Trophoblast cell (in vitro differentiated cells and primary cell): ENCODE results near the gene SLC30A7.
"Not testable (repeated sequence)": the region's sequence is repeated elsewhere in the genome, so short reads cannot be mapped to it uniquely, and the experiment has no call there.

Experiments used
- DNase-seq, 2 donors: peaks; one replicate each; pipeline ENCODE4 v3.0.0-alpha.2; 2016
- H2AFZ ChIP-seq: 2 replicates; pipeline ENCODE4 v1.6.1; 2013; ENCODE audit warnings: low read length, moderate library complexity, mild to moderate bottlenecking; ENCODE audit not compliant: insufficient read depth, poor library complexity
- H2AK5ac ChIP-seq: 2 replicates; pipeline ENCODE4 v1.6.1; 2013; ENCODE audit warnings: mild to moderate bottlenecking, low read length
- H2BK120ac ChIP-seq: 2 replicates; pipeline ENCODE4 v1.6.1; 2013; ENCODE audit warnings: low read length, mild to moderate bottlenecking, moderate library complexity; ENCODE audit not compliant: insufficient read depth, poor library complexity
- H2BK12ac ChIP-seq: 2 replicates; pipeline ENCODE4 v1.6.1; 2013; ENCODE audit warnings: mild to moderate bottlenecking, low read length, moderate library complexity
- H2BK5ac ChIP-seq: 2 replicates; pipeline ENCODE4 v1.6.1; 2013; ENCODE audit warnings: low read length, low read depth, moderate library complexity, mild to moderate bottlenecking; ENCODE audit not compliant: poor library complexity
- H3K14ac ChIP-seq: 2 replicates; pipeline ENCODE4 v1.6.1; 2013; ENCODE audit warnings: mild to moderate bottlenecking, low read length
- H3K18ac ChIP-seq: 2 replicates; pipeline ENCODE4 v1.6.1; 2013; ENCODE audit warnings: mild to moderate bottlenecking, low read length
- H3K23ac ChIP-seq: 2 replicates; pipeline ENCODE4 v1.6.1; 2013; ENCODE audit warnings: low read length
- H3K27ac ChIP-seq: 2 replicates; pipeline ENCODE4 v1.5.1; 2013; ENCODE audit warnings: low read depth, mild to moderate bottlenecking, inconsistent platforms, low read length, moderate library complexity
- H3K27me3 ChIP-seq: 2 replicates; pipeline ENCODE4 v1.6.1; 2013; ENCODE audit warnings: inconsistent platforms, mild to moderate bottlenecking, low read length, moderate library complexity; ENCODE audit not compliant: insufficient read depth
- H3K36me3 ChIP-seq, 2 experiments: 1 replicate in 1 of 2; 2 replicates in 1 of 2; pipeline ENCODE4 v1.6.1; 2013; ENCODE audit warnings: low read length in 2 of 2, mild to moderate bottlenecking in 2 of 2, moderate library complexity in 1 of 2; ENCODE audit not compliant: insufficient read depth in 2 of 2, control insufficient read depth in 1 of 2
- H3K4ac ChIP-seq: 2 replicates; pipeline ENCODE4 v1.6.1; 2013; ENCODE audit warnings: low read depth, mild to moderate bottlenecking, low read length, moderate library complexity
- H3K4me1 ChIP-seq, 2 experiments: 1 replicate in 1 of 2; 2 replicates in 1 of 2; pipeline ENCODE4 v1.6.1; 2013; ENCODE audit warnings: low read length in 2 of 2, mild to moderate bottlenecking in 2 of 2, moderate library complexity in 1 of 2; ENCODE audit not compliant: insufficient read depth in 2 of 2, control insufficient read depth in 1 of 2
- H3K4me2 ChIP-seq: 2 replicates; pipeline ENCODE4 v1.6.1; 2013; ENCODE audit warnings: inconsistent platforms, mild to moderate bottlenecking, low read length, moderate library complexity
- H3K4me3 ChIP-seq: 2 replicates; pipeline ENCODE4 v1.5.1; 2013; ENCODE audit warnings: mild to moderate bottlenecking, low read depth, low read length, inconsistent platforms
- H3K79me1 ChIP-seq: one replicate; pipeline ENCODE4 v1.6.1; 2013; ENCODE audit warnings: low read length
- H3K79me2 ChIP-seq: 2 replicates; pipeline ENCODE4 v1.6.1; 2013; ENCODE audit warnings: low read length, mild to moderate bottlenecking; ENCODE audit not compliant: control insufficient read depth, insufficient read depth, poor library complexity
- H3K9ac ChIP-seq: 2 replicates; pipeline ENCODE4 v1.6.1; 2013; ENCODE audit warnings: mild to moderate bottlenecking, low read length
- H3K9me3 ChIP-seq: 2 replicates; pipeline ENCODE4 v1.6.1; 2013; ENCODE audit warnings: low read depth, mild to moderate bottlenecking, control low read depth, inconsistent platforms, low read length; ENCODE audit not compliant: insufficient read depth
- H4K12ac ChIP-seq: 2 replicates; pipeline ENCODE4 v1.6.1; 2013; ENCODE audit warnings: low read depth, mild to moderate bottlenecking, low read length, moderate library complexity
- H4K8ac ChIP-seq: 2 replicates; pipeline ENCODE4 v1.6.1; 2013; ENCODE audit warnings: low read depth, mild to moderate bottlenecking, low read length, moderate library complexity
- H4K91ac ChIP-seq: one replicate; pipeline ENCODE4 v1.6.1; 2013; ENCODE audit warnings: low read depth, mild to moderate bottlenecking, low read length, moderate library complexity
- WGBS: extraction: QIAGEN DNeasy Blood & Tissue Kit; methylation state at CpG from one replicate; pipeline ENCODE4 v1.1.7; 2013; ENCODE audit warnings: missing lambda C conversion rate; ENCODE audit not compliant: insufficient read length, insufficient coverage; ENCODE audit errors: extremely low coverage; 5-methylcytosine and 5-hydroxymethylcytosine counted together

Gene SLC30A7

GRCh38 chr1:100952104-100952745, 56.3 kb downstream of the SLC30A7 start:
- H3K4me2 ChIP-seq = no peak overlapping the region
- no peak overlapping the region for H2BK12ac ChIP-seq
- no peak overlapping the region for H4K12ac ChIP-seq
- no peak overlapping the region for H3K9ac ChIP-seq
- no peak overlapping the region for H3K4me3 ChIP-seq
- peaks cover 3 to 4% of the 10 kb centered on the region in 2 experiments for H3K4me1 ChIP-seq
- no peak overlapping the region for H2BK120ac ChIP-seq
- DNase-seq = no peak
- H3K36me3 ChIP-seq = peaks cover 3% of the 10 kb centered on the region in 2 experiments
- H3K18ac ChIP-seq = no peak overlapping the region
- no CpG with 5 or more reads among the region's 4 CpGs for WGBS
- H3K79me2 ChIP-seq = no peaks in the 10 kb centered on the region
- no peak overlapping the region for H4K91ac ChIP-seq
- H3K27ac ChIP-seq = no peak overlapping the region
- H4K8ac ChIP-seq = no peak overlapping the region
- no peak overlapping the region for H3K4ac ChIP-seq
- H3K9me3 ChIP-seq = no peaks in the 10 kb centered on the region
- H3K23ac ChIP-seq = no peak overlapping the region
- no peak overlapping the region for H2AK5ac ChIP-seq
- no peaks in the 10 kb centered on the region for H3K79me1 ChIP-seq
- H2BK5ac ChIP-seq = no peak overlapping the region
- no peaks in the 10 kb centered on the region for H3K27me3 ChIP-seq
- H2AFZ ChIP-seq = no peak overlapping the region
- H3K14ac ChIP-seq = no peak overlapping the region

- H3K79me1 ChIP-seq, H3K27me3 ChIP-seq, H2BK12ac ChIP-seq, H3K18ac ChIP-seq, H3K36me3 ChIP-seq, H4K91ac ChIP-seq, H3K14ac ChIP-seq, H3K79me2 ChIP-seq, H2BK5ac ChIP-seq, H3K23ac ChIP-seq, H3K9ac ChIP-seq, H3K27ac ChIP-seq, H3K4me2 ChIP-seq, H4K12ac ChIP-seq, H4K8ac ChIP-seq, H2BK120ac ChIP-seq, DNase-seq, H3K4me1 ChIP-seq, H2AFZ ChIP-seq, H3K4me3 ChIP-seq, H3K4ac ChIP-seq, H2AK5ac ChIP-seq, H3K9me3 ChIP-seq: not testable (repeated sequence)
- WGBS = no CpG with 5 or more reads among the region's 1 CpG
Observed at GRCh38 chr1:100952970-100953369, 57.1 kb downstream of the SLC30A7 start.

- Histone ChIP-seq H2BK5ac (no peak overlapping the region), H2AFZ (no peak overlapping the region), H3K4me3 (no peak overlapping the region), H4K12ac (no peak overlapping the region), H3K18ac (no peak overlapping the region), H3K79me1 (no peaks in the 10 kb centered on the region), H3K4me1 (peaks cover 2% of the 10 kb centered on the region in 2 experiments), H3K4me2 (no peak overlapping the region), H4K91ac (no peak overlapping the region), H3K9me3 (no peaks in the 10 kb centered on the region), H3K36me3 (peaks cover 3% of the 10 kb centered on the region in 2 experiments), H4K8ac (no peak overlapping the region), H2AK5ac (no peak overlapping the region), H2BK12ac (no peak overlapping the region), H3K27ac (no peak overlapping the region), H3K9ac (no peak overlapping the region), H3K14ac (no peak overlapping the region), H3K23ac (no peak overlapping the region), H3K79me2 (no peaks in the 10 kb centered on the region), H3K4ac (no peak overlapping the region), H2BK120ac (no peak overlapping the region), H3K27me3 (no peaks in the 10 kb centered on the region)
- no CpG with 5 or more reads among the region's 2 CpGs for WGBS
- DNase-seq = no peak
Observed at GRCh38 chr1:100953960-100954730, 58.3 kb downstream of the SLC30A7 start.

- H2BK5ac ChIP-seq = no peak overlapping the region
- H3K23ac ChIP-seq = no peak overlapping the region
- H3K9ac ChIP-seq = no peak overlapping the region
- H3K27ac ChIP-seq = no peak overlapping the region
- H3K9me3 ChIP-seq = no peaks in the 10 kb centered on the region
- no peak overlapping the region for H4K91ac ChIP-seq
- H4K8ac ChIP-seq = no peak overlapping the region
- H3K4me2 ChIP-seq = no peak overlapping the region
- no peaks in the 10 kb centered on the region for H3K79me1 ChIP-seq
- no peak for DNase-seq
- no peak overlapping the region for H3K18ac ChIP-seq
- H3K4me1 ChIP-seq = no peaks in the 10 kb centered on the region
- H3K79me2 ChIP-seq = no peaks in the 10 kb centered on the region
- no peak overlapping the region for H3K4me3 ChIP-seq
- H2AK5ac ChIP-seq = no peak overlapping the region
- no peak overlapping the region for H2AFZ ChIP-seq
- H4K12ac ChIP-seq = no peak overlapping the region
- H3K4ac ChIP-seq = no peak overlapping the region
- WGBS = no CpG with 5 or more reads among the region's 1 CpG
- H3K36me3 ChIP-seq = peaks cover 3% of the 10 kb centered on the region in 2 experiments
- no peak overlapping the region for H3K14ac ChIP-seq
- H3K27me3 ChIP-seq = no peaks in the 10 kb centered on the region
- no peak overlapping the region for H2BK120ac ChIP-seq
- no peak overlapping the region for H2BK12ac ChIP-seq
Observed at GRCh38 chr1:100955322-100955721, 59.4 kb downstream of the SLC30A7 start.
